HFF-Myc (cell line): Measurements from ENCODE around the gene CDH13.

Experiments used
- DNase-seq: peaks from one replicate; pipeline ENCODE4 v3.0.0-alpha.2; 2011; ENCODE audit warnings: low read depth; ENCODE audit errors: extremely low read depth
- H3K4me3 ChIP-seq: replicated peaks from 2 replicates; pipeline ENCODE4 v1.5.1; 2011; ENCODE audit warnings: low read depth, mild to moderate bottlenecking, control low read depth, low read length
- CTCF ChIP-seq: IDR thresholded peaks from 2 replicates; pipeline ENCODE4 v1.5.1; 2012; ENCODE audit warnings: mild to moderate bottlenecking, low read depth, low read length, control low read depth; ENCODE audit errors: missing control alignments

CDH13 gene

GRCh38 chr16:82892324-82892723, 265.6 kb downstream of the CDH13 start:
- TF ChIP-seq CTCF, result no peak
- DNase-seq, result no peak
- H3K4me3 ChIP-seq, result no peak overlapping the region

- H3K4me3 ChIP-seq, result no peak overlapping the region
- no peak for TF ChIP-seq CTCF
- DNase-seq, result no peak
Observed at GRCh38 chr16:82895843-82896242, 269.1 kb downstream of the CDH13 start.

- no peak for DNase-seq
- H3K4me3 ChIP-seq, result no peak overlapping the region
- no peak for TF ChIP-seq CTCF
Observed at GRCh38 chr16:82899006-82899405, 272.2 kb downstream of the CDH13 start.

- DNase-seq, result no peak
- TF ChIP-seq CTCF, result no peak
- no peak overlapping the region for H3K4me3 ChIP-seq
Observed at GRCh38 chr16:82899731-82900450, 273.1 kb downstream of the CDH13 start.

- H3K4me3 ChIP-seq, result no peak overlapping the region
- no peak for DNase-seq
- TF ChIP-seq CTCF, result no peak
Observed at GRCh38 chr16:82900559-82900958, 273.8 kb downstream of the CDH13 start.

GRCh38 chr16:82911925-82912324, 285.2 kb downstream of the CDH13 start:
- TF ChIP-seq CTCF, result no peak
- no peak for DNase-seq

More at GRCh38 chr16:82911925-82912324, 285.2 kb downstream of the CDH13 start:
- H3K4me3 ChIP-seq, result no peak overlapping the region
